Subcutaneous adipose tissue (tissue), 4 donors: Measurements from ENCODE around the gene ADAMTSL3. TPM values are rescaled to one million over a fixed set of nuclear protein-coding genes. Genes with fewer than 3 reads are reported as not detected.

Experiments
- CTCF ChIP-seq: fragments of 450-650 bp; IDR thresholded peaks from one replicate; pipeline ENCODE4 v1.5.1; 2016; ENCODE audit warnings: low read depth, mild to moderate bottlenecking, control low read depth, antibody characterized with exemption, moderate library complexity
- total RNA-seq, 4 donors: library from RNA; depleted of rRNA; stranded (reverse); fragments of >200 nt; gene quantifications; one replicate each; pipeline ENCODE4 v1.1.0, GENCODE V29; 2016

Gene ADAMTSL3
- total RNA-seq, 4 donors from 2014 or later = 1.5 to 4.0 (median 2.3) TPM

- no peak for TF ChIP-seq CTCF
These were observed 238.6 kb downstream of the ADAMTSL3 start for GRCh38 chr15:83892498-83892897.

GRCh38 chr15:83893308-83893707 is 239.4 kb downstream of the ADAMTSL3 start:
- TF ChIP-seq CTCF = no peak

GRCh38 chr15:83897037-83897436 is 243.1 kb downstream of the ADAMTSL3 start:
- no peak for TF ChIP-seq CTCF

GRCh38 chr15:83898361-83898760 is 244.4 kb downstream of the ADAMTSL3 start:
- TF ChIP-seq CTCF = no peak

- TF ChIP-seq CTCF = no peak
These were observed 245.7 kb downstream of the ADAMTSL3 start for GRCh38 chr15:83899670-83900069.

GRCh38 chr15:83904107-83905040 is 250.5 kb downstream of the ADAMTSL3 start:
- no peak for TF ChIP-seq CTCF

- TF ChIP-seq CTCF = no peak
These were observed 251.8 kb downstream of the ADAMTSL3 start for GRCh38 chr15:83905556-83906273.
